ENCODE data around the gene TMEM240.

- TF ChIP-seq CTCF (IDR thresholded peaks at IDR 0.05) (peak in 1 of 2 donors; percentile 6), POLR2A (IDR thresholded peaks at IDR 0.05) (peak in 1 of 2 donors; percentile 90)
Observed at GRCh38 chr1:1574721-1575537, 34.5 kb upstream of the TMEM240 start, which contains the start of gene SSU72.
